Mucosa of descending colon (tissue), 3 donors: Measurements from ENCODE around the gene SPATA2L. TPM values are rescaled to one million over a fixed set of nuclear protein-coding genes. Genes with fewer than 3 reads are reported as not detected.

Experiments used
- ATAC-seq: fragments of 200-7000 bp; cut with Tn5 transposase; one replicate; pipeline ENCODE4 v1.9.1; 2020; ENCODE audit warnings: mild to moderate bottlenecking, moderate library complexity
- DNase-seq, 3 donors: peaks; one replicate each; pipeline ENCODE4 v3.0.0-alpha.2; 2020
- H3K36me3 ChIP-seq: fragments of 200-600 bp; one replicate; pipeline ENCODE4 v1.8.0; 2021; ENCODE audit warnings: low read depth, mild to moderate bottlenecking
- H3K4me1 ChIP-seq: fragments of 200-600 bp; one replicate; pipeline ENCODE4 v1.8.0; 2021; ENCODE audit warnings: low read depth, mild to moderate bottlenecking
- H3K4me3 ChIP-seq: fragments of 200-600 bp; one replicate; pipeline ENCODE4 v1.8.0; 2021; ENCODE audit warnings: mild to moderate bottlenecking
- H3K9me3 ChIP-seq: fragments of 200-600 bp; one replicate; pipeline ENCODE4 v1.8.0; 2021; ENCODE audit warnings: mild to moderate bottlenecking
- CTCF ChIP-seq: fragments of 200-600 bp; IDR thresholded peaks from one replicate; pipeline ENCODE4 v1.8.0; 2022; ENCODE audit warnings: antibody characterized with exemption, mild to moderate bottlenecking
- intact Hi-C, 2 donors: fragments of 100-400 bp; cut with DNase I in 1 of 2; cut with micrococcal nuclease in 1 of 2; formaldehyde crosslinking; loops; one replicate each; pipeline versions ENCODE4 v1.11.0 to v1.11.1; 2022; cut with DNase I, micrococcal nuclease
- total RNA-seq, 3 donors: library from RNA; stranded (reverse); fragmentation: NEBNext Ultra II Directional in 2 of 3; extraction: Animal tissue kit (Norgen Biotek cat#: 25700) in 2 of 3; gene quantifications; one replicate each; pipeline versions ENCODE4 v1.2.1 to v1.2.4, GENCODE V29; 2021 to 2023
- donor health status: DM: no; HTN: no; CAD: no; lungs with moderate emphysema.
- donor health status: DM: no; HTN: no; CAD: no.
- donor health status: DM: no; HTN: yes; CAD: no.

The SPATA2L gene
- total RNA-seq, 3 donors from 2014 or later: 12.5 to 21.7 (median 14.4) TPM

DNA sequence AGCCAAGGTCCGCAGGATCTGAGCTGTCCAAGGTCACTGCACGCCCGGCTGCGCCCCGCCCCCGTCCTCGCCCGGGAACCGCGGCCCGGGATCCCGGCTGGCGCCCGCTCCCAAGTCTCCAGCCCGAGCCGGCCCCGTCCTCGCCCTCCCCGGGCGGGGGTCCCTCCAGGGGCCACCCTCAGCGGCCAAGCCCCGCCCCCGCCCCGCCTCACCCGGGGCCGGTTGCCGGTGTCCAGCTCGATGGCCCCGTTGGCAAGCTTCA, 19.0 kb upstream of the SPATA2L start:
- intact Hi-C loops: loop anchor here in 1 of 2 donors (5.0 kb wide), 1 partner anchor 42 kb away; no protein-coding TSS in a partner anchor
- peak overlapping the region; percentile 60 for H3K4me3 ChIP-seq
- ATAC-seq: peak; percentile 28
- no peak for TF ChIP-seq CTCF
- peak; percentile 77 to 85 (median 83) for DNase-seq
- H3K36me3 ChIP-seq: no peaks in the 10 kb centered on the region
- peaks cover 32% of the 10 kb centered on the region for H3K4me1 ChIP-seq
- no peaks in the 10 kb centered on the region for H3K9me3 ChIP-seq

- no peaks in the 10 kb centered on the region for H3K9me3 ChIP-seq
- TF ChIP-seq CTCF: no peak
- peaks cover 16% of the 10 kb centered on the region for H3K4me1 ChIP-seq
- intact Hi-C loops: no loop called here
- no peak for ATAC-seq
- no peak overlapping the region for H3K4me3 ChIP-seq
- DNase-seq: no peak
- no peaks in the 10 kb centered on the region for H3K36me3 ChIP-seq
Measured at GRCh38 chr16:89717688-89718505, 16.4 kb upstream of the SPATA2L start.

DNA sequence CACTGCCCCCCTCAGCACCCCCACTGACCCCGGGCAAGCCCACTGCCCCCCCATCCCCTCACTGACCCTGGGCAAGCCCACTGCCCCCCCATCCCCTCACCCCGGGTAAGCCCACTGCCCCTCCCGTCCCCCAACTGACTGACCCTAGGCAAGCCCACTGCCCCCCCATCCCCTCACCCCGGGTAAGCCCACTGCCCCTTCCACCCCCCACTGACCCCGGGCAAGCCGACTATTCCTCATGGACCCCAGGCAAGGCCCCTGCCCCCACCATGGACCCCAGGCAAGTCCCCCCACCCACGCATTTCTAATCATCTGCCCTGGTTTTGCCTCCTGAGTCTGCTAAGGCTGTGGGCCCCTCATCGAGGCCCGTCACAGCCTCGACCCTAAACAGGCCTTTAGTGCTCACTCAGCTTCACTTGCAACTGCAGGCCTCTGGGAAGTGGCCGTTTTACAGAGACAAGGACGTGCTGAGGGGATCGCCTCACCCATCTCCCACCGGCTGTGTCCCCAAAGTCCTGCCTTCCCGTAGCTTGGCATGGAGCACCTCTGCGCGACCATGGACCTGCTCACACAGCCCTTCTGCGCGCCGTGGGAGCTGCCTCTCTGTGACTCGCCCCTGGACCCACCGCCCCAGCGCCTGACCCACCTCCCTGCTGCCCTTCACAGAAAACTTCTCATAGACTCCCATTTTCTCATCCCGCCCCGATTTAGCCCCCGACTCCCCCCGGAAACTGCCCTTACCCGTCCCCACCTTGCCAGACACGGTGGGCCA, 15.6 kb upstream of the SPATA2L start:
- no peaks in the 10 kb centered on the region for H3K9me3 ChIP-seq
- DNase-seq (no peak), ATAC-seq (no peak)
- H3K4me1 ChIP-seq: peaks cover 11% of the 10 kb centered on the region
- intact Hi-C loops: no loop called here
- H3K4me3 ChIP-seq: no peak overlapping the region
- H3K36me3 ChIP-seq: no peaks in the 10 kb centered on the region
- TF ChIP-seq CTCF: no peak

DNA sequence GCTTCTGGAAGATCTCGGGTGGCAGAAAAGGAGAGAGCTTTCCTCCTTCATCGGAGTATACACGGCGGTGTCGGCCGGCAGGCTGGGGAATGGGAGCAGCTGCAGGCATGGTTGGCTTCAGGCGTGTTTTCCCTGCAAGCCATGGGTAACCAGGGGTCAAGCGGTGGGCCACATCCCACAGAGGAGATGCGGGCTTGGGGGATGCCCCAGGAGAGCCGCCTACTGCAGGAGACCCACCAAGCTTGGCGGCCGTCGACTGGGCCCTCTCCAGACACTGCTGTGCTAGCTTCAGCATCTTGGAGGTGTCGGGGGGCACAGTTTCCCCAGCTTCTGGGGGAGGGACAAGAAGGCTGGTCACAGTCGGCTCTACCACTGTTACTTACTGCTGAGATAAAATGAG, 15.0 kb upstream of the SPATA2L start:
- no peak for TF ChIP-seq CTCF
- Histone ChIP-seq H3K4me3 (no peak overlapping the region), H3K36me3 (no peaks in the 10 kb centered on the region), H3K4me1 (peaks cover 16% of the 10 kb centered on the region), H3K9me3 (no peaks in the 10 kb centered on the region)
- no peak for ATAC-seq
- no peak for DNase-seq
- intact Hi-C loops: no loop called here

GRCh38 chr16:89712274-89712781, 10.8 kb upstream of the SPATA2L start:
- Histone ChIP-seq H3K4me1 (peaks cover 14% of the 10 kb centered on the region), H3K9me3 (no peaks in the 10 kb centered on the region), H3K4me3 (no peak overlapping the region), H3K36me3 (no peaks in the 10 kb centered on the region)
- TF ChIP-seq CTCF: no peak
- DNase-seq (no peak), ATAC-seq (peak; percentile 1)
- intact Hi-C loops: no loop called here
